Transverse colon (tissue), 4 donors: ENCODE measurements around the gene TLDC2.

Source experiments
- CTCF ChIP-seq, 5 experiments: fragments of 200-600 bp in 3 of 5; fragments of 450-650 bp in 2 of 5; sonication (generic) in 3 of 5; IDR thresholded peaks; 1 replicate in 2 of 5; 2 replicates in 3 of 5; pipeline ENCODE4 v1.5.1; 2016 to 2017; ENCODE audit warnings: antibody characterized with exemption in 5 of 5, inconsistent platforms in 3 of 5, mild to moderate bottlenecking in 2 of 5, moderate library complexity in 1 of 5
- EP300 ChIP-seq: sonication (generic); formaldehyde crosslinking; IDR thresholded peaks from one replicate; pipeline ENCODE4 v1.6.1; 2017; ENCODE audit warnings: antibody characterized with exemption, low read depth
- POLR2A ChIP-seq: fragments of 450-650 bp; IDR thresholded peaks from one replicate; pipeline ENCODE4 v1.6.1; 2016; ENCODE audit warnings: antibody characterized with exemption, mild to moderate bottlenecking, moderate library complexity
- POLR2AphosphoS5 ChIP-seq, 3 donors: sonication (generic); formaldehyde crosslinking; IDR thresholded peaks; one replicate each; pipeline ENCODE4 v1.6.1; 2016; ENCODE audit warnings: antibody characterized with exemption in 3 of 3

GRCh38 chr20:36919715-36920333 is 43.9 kb downstream of the TLDC2 start:
- TF ChIP-seq CTCF (IDR thresholded peaks at IDR 0.05): peak; percentile 86 to 91 (median 91)
- no peak for TF ChIP-seq EP300
- TF ChIP-seq POLR2AphosphoS5 (IDR thresholded peaks at IDR 0.05): no peak
- TF ChIP-seq POLR2A: no peak
